HEK293 (cell line): Measurements from ENCODE around the gene RP2.

Source experiments
- CTCF ChIA-PET: fragments of 350-600 bp; formaldehyde crosslinking; extraction: SDS; loops from one replicate; lab custom pipeline; 2021; ENCODE audit warnings: antibody characterized with exemption; lab: Yijun Ruan, JAX
- POLR2A ChIA-PET: fragments of 300-600 bp; formaldehyde crosslinking; extraction: SDS; loops from one replicate; lab custom pipeline; 2020; ENCODE audit warnings: antibody characterized with exemption, inconsistent platforms; lab: Yijun Ruan, JAX
- H3K27ac ChIP-seq: fragments of 200-500 bp; sonication (Bioruptor generic); 2 replicates; pipeline ENCODE4 v1.5.1; 2014; ENCODE audit warnings: low read depth, low read length, control low read depth, inconsistent platforms; ENCODE audit errors: extremely low read depth
- H3K36me3 ChIP-seq, 2 experiments: fragments of 200-500 bp in 1 of 2; sonication (Bioruptor generic) in 1 of 2; 1 replicate in 1 of 2; 2 replicates in 1 of 2; pipeline ENCODE4 v1.5.1; 2014 to 2017; ENCODE audit warnings: inconsistent platforms in 2 of 2, low read length in 2 of 2; ENCODE audit not compliant: control insufficient read depth in 2 of 2, insufficient read depth in 1 of 2
- H3K4me1 ChIP-seq: fragments of 200-500 bp; sonication (Bioruptor generic); 2 replicates; pipeline ENCODE4 v1.5.1; 2014; ENCODE audit warnings: mild to moderate bottlenecking, low read length, inconsistent platforms; ENCODE audit not compliant: control insufficient read depth, insufficient read depth
- H3K4me3 ChIP-seq: 2 replicates; pipeline ENCODE4 v1.5.1; 2011; ENCODE audit warnings: low read depth, mild to moderate bottlenecking, control low read depth, low read length, moderate library complexity
- H3K9me3 ChIP-seq: fragments of 200-500 bp; sonication (Bioruptor generic); 2 replicates; pipeline ENCODE4 v1.5.1; 2014; ENCODE audit warnings: low read depth, low read length, inconsistent platforms; ENCODE audit not compliant: control insufficient read depth, insufficient read depth
- BCL11B ChIP-seq: fragments of 450-650 bp; formaldehyde crosslinking; IDR thresholded peaks from 2 replicates; pipeline ENCODE4 v1.5.1; 2016; ENCODE audit warnings: low read depth, missing biosample characterization, missing genetic modification characterization
- GFI1B ChIP-seq: fragments of 450-650 bp; formaldehyde crosslinking; IDR thresholded peaks from 2 replicates; pipeline ENCODE4 v1.5.1; 2016; ENCODE audit warnings: missing biosample characterization, missing genetic modification characterization
- GLIS2 ChIP-seq: fragments of 450-650 bp; formaldehyde crosslinking; IDR thresholded peaks from 2 replicates; pipeline ENCODE4 v1.5.1; 2016; ENCODE audit warnings: missing biosample characterization, missing genetic modification characterization
- HOXA7 ChIP-seq: sonication (generic); formaldehyde crosslinking; IDR thresholded peaks from 2 replicates; pipeline ENCODE4 v1.8.1; 2022; ENCODE audit warnings: missing genetic modification reagents, borderline replicate concordance
- KLF1 ChIP-seq: fragments of 450-650 bp; formaldehyde crosslinking; IDR thresholded peaks from 2 replicates; pipeline ENCODE4 v1.5.1; 2016; ENCODE audit warnings: missing biosample characterization, missing genetic modification characterization
- KLF16 ChIP-seq: fragments of 450-650 bp; formaldehyde crosslinking; IDR thresholded peaks from 2 replicates; pipeline ENCODE4 v1.5.1; 2017; ENCODE audit warnings: missing biosample characterization, missing genetic modification characterization
- KLF9 ChIP-seq: fragments of 450-650 bp; formaldehyde crosslinking; IDR thresholded peaks from 2 replicates; pipeline ENCODE4 v1.5.1; 2016; ENCODE audit warnings: missing biosample characterization, missing genetic modification characterization, low read depth
- MYNN ChIP-seq: fragments of 450-650 bp; formaldehyde crosslinking; IDR thresholded peaks from 2 replicates; pipeline ENCODE4 v1.5.1; 2016; ENCODE audit warnings: missing biosample characterization, missing genetic modification characterization, borderline replicate concordance
- SP2 ChIP-seq: fragments of 450-650 bp; formaldehyde crosslinking; IDR thresholded peaks from 2 replicates; pipeline ENCODE4 v1.5.1; 2016; ENCODE audit warnings: missing biosample characterization, missing genetic modification characterization
- SP7 ChIP-seq: fragments of 450-650 bp; formaldehyde crosslinking; IDR thresholded peaks from 2 replicates; pipeline ENCODE4 v1.5.1; 2016; ENCODE audit warnings: missing biosample characterization, missing genetic modification characterization
- ZBTB10 ChIP-seq: fragments of 450-650 bp; formaldehyde crosslinking; IDR thresholded peaks from 2 replicates; pipeline ENCODE4 v1.5.1; 2016; ENCODE audit warnings: missing biosample characterization, missing genetic modification characterization
- ZBTB49 ChIP-seq: fragments of 450-650 bp; formaldehyde crosslinking; IDR thresholded peaks from 2 replicates; pipeline ENCODE4 v1.5.1; 2016; ENCODE audit warnings: missing biosample characterization, missing genetic modification characterization, low read depth
- ZIC2 ChIP-seq: fragments of 450-650 bp; formaldehyde crosslinking; IDR thresholded peaks from 2 replicates; pipeline ENCODE4 v1.5.1; 2016; ENCODE audit warnings: missing biosample characterization, missing genetic modification characterization
- ZNF10 ChIP-seq: fragments of 450-650 bp; formaldehyde crosslinking; IDR thresholded peaks from 2 replicates; pipeline ENCODE4 v1.5.1; 2017; ENCODE audit warnings: missing biosample characterization, missing genetic modification characterization
- ZNF600 ChIP-seq: fragments of 450-650 bp; formaldehyde crosslinking; IDR thresholded peaks from 2 replicates; pipeline ENCODE4 v1.5.1; 2016; ENCODE audit warnings: missing biosample characterization, missing genetic modification characterization
- ZNF664 ChIP-seq: fragments of 450-650 bp; formaldehyde crosslinking; IDR thresholded peaks from 2 replicates; pipeline ENCODE4 v1.5.1; 2016; ENCODE audit warnings: missing biosample characterization, missing genetic modification characterization
- ZNF76 ChIP-seq: fragments of 450-650 bp; formaldehyde crosslinking; IDR thresholded peaks from 2 replicates; pipeline ENCODE4; 2016; ENCODE audit warnings: low read depth, missing biosample characterization, missing genetic modification characterization, borderline replicate concordance
- TF ChIP-seq, protein P1 (sequence below): fragments of 450-650 bp; formaldehyde crosslinking; IDR thresholded peaks from 2 replicates; pipeline ENCODE4 v1.5.1; 2016; ENCODE audit warnings: missing biosample characterization, missing genetic modification characterization
- TF ChIP-seq, protein P2 (sequence below): IDR thresholded peaks from 2 replicates; pipeline ENCODE4 v1.6.1; 2011; ENCODE audit warnings: mild to moderate bottlenecking, low read depth, low read length, borderline replicate concordance
- TF ChIP-seq, protein P3 (sequence below): fragments of 450-650 bp; formaldehyde crosslinking; IDR thresholded peaks from 2 replicates; pipeline ENCODE4 v1.5.1; 2016; ENCODE audit warnings: missing biosample characterization, missing genetic modification characterization
- TF ChIP-seq, protein P4 (sequence below): fragments of 450-650 bp; formaldehyde crosslinking; IDR thresholded peaks from 2 replicates; pipeline ENCODE4 v1.5.1; 2016; ENCODE audit warnings: missing biosample characterization, missing genetic modification characterization

Gene RP2

GRCh38 chrX:46912098-46912602 is 75.3 kb downstream of the RP2 start, which contains the start of gene JADE3 (continued):
- TF ChIP-seq, protein P1, sequence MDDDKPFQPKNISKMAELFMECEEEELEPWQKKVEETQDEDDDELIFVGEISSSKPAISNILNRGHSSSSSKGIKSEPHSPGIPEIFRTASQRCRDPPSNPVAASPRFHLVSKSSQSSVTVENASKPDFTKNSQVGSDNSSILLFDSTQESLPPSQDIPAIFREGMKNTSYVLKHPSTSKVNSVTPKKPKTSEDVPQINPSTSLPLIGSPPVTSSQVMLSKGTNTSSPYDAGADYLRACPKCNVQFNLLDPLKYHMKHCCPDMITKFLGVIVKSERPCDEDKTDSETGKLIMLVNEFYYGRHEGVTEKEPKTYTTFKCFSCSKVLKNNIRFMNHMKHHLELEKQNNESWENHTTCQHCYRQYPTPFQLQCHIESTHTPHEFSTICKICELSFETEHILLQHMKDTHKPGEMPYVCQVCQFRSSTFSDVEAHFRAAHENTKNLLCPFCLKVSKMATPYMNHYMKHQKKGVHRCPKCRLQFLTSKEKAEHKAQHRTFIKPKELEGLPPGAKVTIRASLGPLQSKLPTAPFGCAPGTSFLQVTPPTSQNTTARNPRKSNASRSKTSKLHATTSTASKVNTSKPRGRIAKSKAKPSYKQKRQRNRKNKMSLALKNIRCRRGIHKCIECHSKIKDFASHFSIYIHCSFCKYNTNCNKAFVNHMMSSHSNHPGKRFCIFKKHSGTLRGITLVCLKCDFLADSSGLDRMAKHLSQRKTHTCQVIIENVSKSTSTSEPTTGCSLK (tag by site-specific recombination), result no peak
- TF ChIP-seq GFI1B (tag by site-specific recombination) (no peak), ZNF600 (tag by site-specific recombination) (no peak), ZNF664 (tag by site-specific recombination) (no peak)
- TF ChIP-seq, protein P2, sequence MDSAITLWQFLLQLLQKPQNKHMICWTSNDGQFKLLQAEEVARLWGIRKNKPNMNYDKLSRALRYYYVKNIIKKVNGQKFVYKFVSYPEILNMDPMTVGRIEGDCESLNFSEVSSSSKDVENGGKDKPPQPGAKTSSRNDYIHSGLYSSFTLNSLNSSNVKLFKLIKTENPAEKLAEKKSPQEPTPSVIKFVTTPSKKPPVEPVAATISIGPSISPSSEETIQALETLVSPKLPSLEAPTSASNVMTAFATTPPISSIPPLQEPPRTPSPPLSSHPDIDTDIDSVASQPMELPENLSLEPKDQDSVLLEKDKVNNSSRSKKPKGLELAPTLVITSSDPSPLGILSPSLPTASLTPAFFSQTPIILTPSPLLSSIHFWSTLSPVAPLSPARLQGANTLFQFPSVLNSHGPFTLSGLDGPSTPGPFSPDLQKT, result no peak

GRCh38 chrX:46912603-46913491 is 76.0 kb downstream of the RP2 start:
- peak overlapping the region; percentile 76; the same call in 1 of the 2 replicates for H3K27ac ChIP-seq
- CTCF ChIA-PET, result interaction anchor here (0.5 to 2.9 kb wide), 11 partner anchors 9 to 1951 kb away, joined by 3 to 8 read pairs (median 4); no protein-coding TSS in a partner anchor
- H3K36me3 ChIP-seq, result no peaks in the 10 kb centered on the region
- no peaks in the 10 kb centered on the region for H3K4me1 ChIP-seq
- peak overlapping the region; percentile 80 for H3K4me3 ChIP-seq
- POLR2A ChIA-PET, result interaction anchor here (0.6 to 1.7 kb wide), 7 partner anchors 11 to 90 kb away, joined by 3 to 5 read pairs (median 4); no protein-coding TSS in a partner anchor
- H3K9me3 ChIP-seq, result no peaks in the 10 kb centered on the region
- TF ChIP-seq KLF16 (tag by site-specific recombination) (peak; percentile 53), ZNF76 (tag by site-specific recombination) (peak; percentile 81), MYNN (no peak), SP2 (peak; percentile 39), ZNF10 (no peak), SP7 (tag by site-specific recombination) (0 out of 2 replicates have a peak, but pooled peaks have one; percentile 10), KLF1 (tag by site-specific recombination) (0 out of 2 replicates have a peak, but pooled peaks have one; percentile 26), ZBTB49 (no peak), ZBTB10 (tag by site-specific recombination) (peak; percentile 51; the same call in 1 of the 2 replicates), KLF9 (tag by site-specific recombination) (peak; percentile 47; the same call in 1 of the 2 replicates), BCL11B (tag by site-specific recombination) (peak; percentile 61; the same call in 1 of the 2 replicates), GLIS2 (tag by site-specific recombination) (peak; percentile 88), HOXA7 (no peak), ZIC2 (tag by site-specific recombination) (peak; percentile 91), ZNF600 (tag by site-specific recombination) (peak; percentile 66)
- TF ChIP-seq, protein P3, sequence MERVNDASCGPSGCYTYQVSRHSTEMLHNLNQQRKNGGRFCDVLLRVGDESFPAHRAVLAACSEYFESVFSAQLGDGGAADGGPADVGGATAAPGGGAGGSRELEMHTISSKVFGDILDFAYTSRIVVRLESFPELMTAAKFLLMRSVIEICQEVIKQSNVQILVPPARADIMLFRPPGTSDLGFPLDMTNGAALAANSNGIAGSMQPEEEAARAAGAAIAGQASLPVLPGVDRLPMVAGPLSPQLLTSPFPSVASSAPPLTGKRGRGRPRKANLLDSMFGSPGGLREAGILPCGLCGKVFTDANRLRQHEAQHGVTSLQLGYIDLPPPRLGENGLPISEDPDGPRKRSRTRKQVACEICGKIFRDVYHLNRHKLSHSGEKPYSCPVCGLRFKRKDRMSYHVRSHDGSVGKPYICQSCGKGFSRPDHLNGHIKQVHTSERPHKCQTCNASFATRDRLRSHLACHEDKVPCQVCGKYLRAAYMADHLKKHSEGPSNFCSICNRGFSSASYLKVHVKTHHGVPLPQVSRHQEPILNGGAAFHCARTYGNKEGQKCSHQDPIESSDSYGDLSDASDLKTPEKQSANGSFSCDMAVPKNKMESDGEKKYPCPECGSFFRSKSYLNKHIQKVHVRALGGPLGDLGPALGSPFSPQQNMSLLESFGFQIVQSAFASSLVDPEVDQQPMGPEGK, result peak; percentile 71
- TF ChIP-seq, protein P4, sequence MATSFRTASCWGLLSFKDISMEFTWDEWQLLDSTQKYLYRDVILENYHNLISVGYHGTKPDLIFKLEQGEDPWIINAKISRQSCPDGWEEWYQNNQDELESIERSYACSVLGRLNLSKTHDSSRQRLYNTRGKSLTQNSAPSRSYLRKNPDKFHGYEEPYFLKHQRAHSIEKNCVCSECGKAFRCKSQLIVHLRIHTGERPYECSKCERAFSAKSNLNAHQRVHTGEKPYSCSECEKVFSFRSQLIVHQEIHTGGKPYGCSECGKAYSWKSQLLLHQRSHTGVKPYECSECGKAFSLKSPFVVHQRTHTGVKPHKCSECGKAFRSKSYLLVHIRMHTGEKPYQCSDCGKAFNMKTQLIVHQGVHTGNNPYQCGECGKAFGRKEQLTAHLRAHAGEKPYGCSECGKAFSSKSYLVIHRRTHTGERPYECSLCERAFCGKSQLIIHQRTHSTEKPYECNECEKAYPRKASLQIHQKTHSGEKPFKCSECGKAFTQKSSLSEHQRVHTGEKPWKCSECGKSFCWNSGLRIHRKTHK (tag by site-specific recombination), result no peak
